AG04450 (cell line): ENCODE measurements around the gene NCDN. TPM values are rescaled to one million over a fixed set of nuclear protein-coding genes. Genes with fewer than 3 reads are reported as not detected.

Experiments used
- CTCF ChIA-PET: fragments of 300-600, 350-600 bp; formaldehyde crosslinking; extraction: SDS; loops from one replicate; lab custom pipeline; 2022; ENCODE audit warnings: antibody characterized with exemption, inconsistent platforms; lab: Charles Lee
- POLR2A ChIA-PET: fragments of 350-600 bp; formaldehyde crosslinking; extraction: SDS; loops from one replicate; lab custom pipeline; 2021; ENCODE audit warnings: antibody characterized with exemption, inconsistent platforms; lab: Yijun Ruan, JAX
- DNase-seq: peaks from one replicate; pipeline ENCODE4 v3.0.0-alpha.2; 2011; ENCODE audit warnings: low read depth, low spot score
- H3K27ac ChIP-seq: one replicate; pipeline ENCODE4 v1.5.1; 2012; ENCODE audit warnings: low read depth, low read length, control low read depth
- H3K27me3 ChIP-seq: one replicate; pipeline ENCODE4 v1.6.0; 2012; ENCODE audit warnings: low read length; ENCODE audit not compliant: control insufficient read depth, insufficient read depth
- H3K4me3 ChIP-seq: 2 replicates; pipeline ENCODE4 v1.5.1; 2011; ENCODE audit warnings: mild to moderate bottlenecking, low read depth, low read length, control low read depth
- H3K9me3 ChIP-seq: 2 replicates; pipeline ENCODE4 v1.5.1; 2012; ENCODE audit warnings: low read length; ENCODE audit not compliant: control insufficient read depth, insufficient read depth
- CTCF ChIP-seq: IDR thresholded peaks from 2 replicates; pipeline ENCODE4 v1.5.1; 2011; ENCODE audit warnings: low read depth, low read length, control low read depth, inconsistent platforms
- polyA plus RNA-seq: library from polyadenylated mRNA; depleted of rRNA; stranded (reverse); fragments of >200 nt; gene quantifications from 2 replicates; pipeline ENCODE4 v1.2.3, GENCODE V29; 2011

Gene NCDN
- polyA plus RNA-seq, 1 experiment = 16.7 TPM

GRCh38 chr1:35518183-35518582, 39.4 kb upstream of the NCDN start:
- Histone ChIP-seq H3K27me3 (no peaks in the 10 kb centered on the region), H3K27ac (no peak overlapping the region), H3K9me3 (no peaks in the 10 kb centered on the region; the same call in 1 of the 2 replicates), H3K4me3 (no peak overlapping the region)
- ChIA-PET POLR2A (interaction anchor here (0.6 kb wide), 1 partner anchor 124 kb away, joined by 8 read pairs; no protein-coding TSS in a partner anchor), CTCF (interaction anchor here (0.8 kb wide), 1 partner anchor 66 kb away, joined by 3 read pairs; no protein-coding TSS in a partner anchor)
- TF ChIP-seq CTCF = no peak
- DNase-seq = no peak

- ChIA-PET CTCF (interaction anchor here (1.5 kb wide), 1 partner anchor 45 kb away, joined by 4 read pairs; no protein-coding TSS in a partner anchor), POLR2A (no interaction called here)
- no peak for DNase-seq
- no peak for TF ChIP-seq CTCF
- Histone ChIP-seq H3K9me3 (no peaks in the 10 kb centered on the region; the same call in 1 of the 2 replicates), H3K27me3 (no peaks in the 10 kb centered on the region), H3K27ac (no peak overlapping the region), H3K4me3 (no peak overlapping the region)
Observed at GRCh38 chr1:35519432-35519831, 38.2 kb upstream of the NCDN start.

GRCh38 chr1:35524106-35524505, 33.5 kb upstream of the NCDN start:
- Histone ChIP-seq H3K9me3 (no peaks in the 10 kb centered on the region; the same call in 1 of the 2 replicates), H3K4me3 (no peak overlapping the region), H3K27me3 (no peaks in the 10 kb centered on the region), H3K27ac (no peak overlapping the region)
- no peak for DNase-seq
- ChIA-PET CTCF (no interaction called here), POLR2A (no interaction called here)
- TF ChIP-seq CTCF = no peak

GRCh38 chr1:35530168-35530567, 27.4 kb upstream of the NCDN start:
- TF ChIP-seq CTCF = no peak
- no peak for DNase-seq
- Histone ChIP-seq H3K27ac (no peak overlapping the region), H3K27me3 (no peaks in the 10 kb centered on the region), H3K9me3 (peaks cover 8% of the 10 kb centered on the region), H3K4me3 (no peak overlapping the region)
- ChIA-PET CTCF (interaction anchor here (1.0 kb wide), 1 partner anchor 21 kb away, joined by 4 read pairs; no protein-coding TSS in a partner anchor), POLR2A (no interaction called here)

- peaks cover 8% of the 10 kb centered on the region for H3K9me3 ChIP-seq
- no peak for TF ChIP-seq CTCF
- DNase-seq = no peak
- ChIA-PET CTCF (no interaction called here), POLR2A (no interaction called here)
- H3K27me3 ChIP-seq = no peaks in the 10 kb centered on the region
- H3K4me3 ChIP-seq = no peak overlapping the region
- H3K27ac ChIP-seq = no peak overlapping the region
Observed at GRCh38 chr1:35530946-35531345, 26.7 kb upstream of the NCDN start.
